Brain pericyte (primary cell): ENCODE measurements around the gene ZMIZ1.
A peak's percentile ranks its signal among the peaks of the same experiment; 100 is the strongest.

Experiments used
- DNase-seq: peaks from one replicate; pipeline ENCODE4 v3.0.0-alpha.2; 2012; ENCODE audit warnings: low read depth, low spot score

The ZMIZ1 gene

GRCh38 chr10:79065853-79066252 is 2.9 kb upstream of the ZMIZ1 start:
- no peak for DNase-seq

DNA sequence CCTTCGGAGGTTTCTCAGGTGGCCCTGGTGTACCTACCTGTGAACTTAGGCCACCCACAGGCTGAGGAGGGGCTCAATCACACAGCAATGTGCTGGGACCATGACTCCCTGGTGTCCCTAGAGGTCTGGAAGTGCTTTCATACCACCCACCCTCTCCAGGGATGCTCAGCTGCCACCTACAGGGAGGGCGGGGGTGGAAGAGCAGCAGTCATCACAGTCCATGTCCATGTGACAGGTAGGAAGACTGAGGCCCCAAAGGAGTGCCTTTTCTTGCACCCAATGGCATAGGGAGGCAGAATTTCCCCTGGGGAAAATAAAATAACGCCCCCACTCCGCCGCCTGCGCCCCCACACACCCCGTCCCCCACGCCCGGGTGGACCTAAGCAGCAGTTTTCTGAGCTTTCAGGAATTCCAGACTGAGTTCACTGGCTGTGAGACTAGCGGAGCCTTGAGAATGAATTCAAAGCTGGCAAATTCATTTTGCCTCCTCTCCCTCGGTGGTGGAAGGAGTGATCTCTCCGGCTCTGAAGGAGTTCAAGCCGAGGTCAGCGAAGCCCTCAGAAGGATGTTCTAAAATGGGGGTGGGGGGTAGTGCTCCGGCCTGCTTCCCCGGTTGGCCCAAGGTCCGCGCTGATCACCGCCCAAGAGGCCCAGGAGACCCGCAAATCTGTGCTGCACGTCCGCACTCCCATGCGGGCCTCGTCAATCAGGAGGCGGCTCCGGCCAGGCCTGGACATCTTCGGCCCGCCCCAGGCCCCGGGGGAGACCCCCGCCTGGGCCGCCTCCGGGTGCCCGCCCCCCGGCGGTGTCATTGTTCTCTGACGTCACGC is 2.1 kb upstream of the ZMIZ1 start:
- no peak for DNase-seq

DNA sequence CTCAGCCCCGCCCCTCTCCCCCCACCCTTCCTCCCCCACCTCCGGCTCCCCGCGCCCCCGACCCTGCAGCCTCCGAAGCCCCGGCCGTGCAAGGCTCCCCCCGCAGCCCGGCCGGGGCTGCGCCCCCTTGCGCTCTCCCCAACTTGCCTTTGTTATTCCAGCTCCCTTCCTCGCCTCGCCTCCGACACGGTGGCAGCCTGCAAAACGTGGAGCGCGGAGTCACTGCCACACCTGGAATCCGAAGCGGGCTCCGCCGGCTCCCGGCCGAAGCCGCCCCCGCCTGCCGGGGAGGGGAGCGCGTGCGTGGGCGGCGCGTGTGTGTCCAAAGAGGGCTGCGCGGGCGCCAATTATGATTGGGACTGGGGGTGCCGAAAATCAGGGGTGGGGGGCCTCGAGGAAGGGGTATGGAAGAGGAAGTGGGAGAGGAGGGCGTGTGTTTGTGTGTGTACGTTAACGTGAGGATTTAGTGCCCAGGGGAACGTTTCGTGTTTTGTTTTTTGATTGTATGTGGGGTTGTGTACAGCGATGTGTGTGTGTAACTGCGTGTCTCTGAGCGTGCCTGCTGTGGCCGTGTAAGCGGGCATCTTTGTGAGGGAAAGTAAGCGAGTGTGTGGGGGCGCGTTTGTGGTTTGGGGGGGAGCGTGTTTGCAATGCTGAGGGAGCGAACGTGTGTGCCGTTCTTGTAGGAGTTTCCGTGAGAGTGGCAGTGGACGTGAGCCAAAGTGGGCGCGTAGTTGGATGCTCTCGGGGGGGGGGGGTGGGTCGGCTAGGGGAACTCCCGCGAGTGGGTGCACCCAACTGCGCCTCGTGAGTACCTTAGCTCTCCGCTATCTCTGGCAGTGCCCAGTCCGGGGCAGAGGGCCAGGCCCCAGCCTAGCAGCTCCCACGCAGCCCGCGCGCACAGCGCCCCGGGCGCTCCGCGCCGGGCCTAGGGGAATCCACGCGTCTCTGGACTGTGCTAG is 1.2 kb upstream of the ZMIZ1 start:
- DNase-seq: peak; percentile 80

DNA sequence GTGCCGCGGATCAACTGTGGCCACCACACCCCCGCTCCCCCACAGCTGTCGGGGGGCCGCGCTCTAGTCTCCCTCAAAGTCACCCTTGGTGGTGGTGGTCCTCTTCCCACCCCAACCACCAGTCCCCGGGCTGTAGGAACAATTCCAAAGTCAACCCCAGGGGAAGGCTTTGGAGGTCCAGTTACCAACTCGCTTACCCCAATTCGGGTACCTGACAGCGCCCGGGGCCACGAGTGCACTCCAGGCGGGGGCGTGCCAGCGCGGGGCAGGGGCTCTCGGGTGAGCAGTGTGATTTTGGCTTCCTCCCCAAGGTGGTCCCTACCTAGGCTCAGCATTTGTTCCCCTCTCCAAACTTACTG is 584 bp upstream of the ZMIZ1 start:
- DNase-seq: no peak

- DNase-seq: no peak
These were observed 737 bp downstream of the ZMIZ1 start for GRCh38 chr10:79069325-79070080.

DNA sequence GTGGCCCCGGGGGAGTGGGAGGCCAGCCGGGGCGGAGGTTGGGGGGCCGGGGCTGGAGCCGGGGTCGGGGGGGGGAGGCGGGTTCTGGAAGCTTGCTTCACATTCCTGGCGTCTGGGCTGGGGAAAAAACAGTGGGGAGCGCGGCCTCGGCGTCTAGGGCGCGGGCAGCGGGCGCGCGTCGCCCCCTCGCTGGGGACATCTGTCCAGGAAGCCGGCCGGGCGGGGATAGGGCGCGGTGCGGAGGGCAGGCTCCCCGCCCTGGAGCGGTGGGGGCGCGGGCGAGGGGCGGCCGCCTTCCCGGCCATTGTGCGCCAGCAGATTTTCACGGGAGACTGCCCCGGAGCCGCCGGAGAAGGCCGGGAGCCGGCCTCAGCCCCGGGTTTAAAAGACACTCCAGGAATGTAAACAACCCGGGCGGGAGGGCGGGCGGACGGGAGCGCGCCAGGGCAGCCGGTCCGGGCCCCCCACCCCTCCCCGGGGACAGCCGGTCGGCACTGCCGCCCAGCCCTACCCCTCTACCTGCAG is 1.4 kb downstream of the ZMIZ1 start:
- DNase-seq: no peak

GRCh38 chr10:79070606-79071395 is 2.0 kb downstream of the ZMIZ1 start:
- DNase-seq: peak; percentile 36

DNA sequence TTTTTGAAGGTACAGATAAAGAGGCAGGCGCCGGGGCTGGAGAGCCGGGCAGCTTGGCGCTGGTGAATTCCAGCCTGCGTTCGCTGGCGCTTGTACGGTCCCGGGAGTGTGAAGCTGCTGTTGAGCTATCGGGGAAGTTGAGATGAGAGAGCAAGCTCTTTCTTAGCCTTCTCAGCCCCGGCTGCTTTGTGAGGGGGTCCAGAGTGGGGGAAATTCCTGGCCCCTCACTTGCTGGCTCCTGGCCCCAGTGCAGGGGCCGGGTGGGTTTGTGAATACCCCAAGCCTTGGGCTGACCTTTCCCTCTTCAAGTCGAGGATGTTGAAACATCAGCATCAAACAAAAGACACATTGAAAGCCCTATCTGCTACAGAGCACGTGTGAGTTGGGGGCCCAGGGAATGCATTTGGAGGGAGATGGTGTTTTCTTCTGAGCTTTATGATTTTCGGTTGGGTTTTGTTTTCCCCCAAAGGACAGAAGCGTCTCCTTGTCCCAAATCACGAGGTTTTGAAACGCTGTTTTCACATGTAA is 2.7 kb downstream of the ZMIZ1 start:
- no peak for DNase-seq

DNA sequence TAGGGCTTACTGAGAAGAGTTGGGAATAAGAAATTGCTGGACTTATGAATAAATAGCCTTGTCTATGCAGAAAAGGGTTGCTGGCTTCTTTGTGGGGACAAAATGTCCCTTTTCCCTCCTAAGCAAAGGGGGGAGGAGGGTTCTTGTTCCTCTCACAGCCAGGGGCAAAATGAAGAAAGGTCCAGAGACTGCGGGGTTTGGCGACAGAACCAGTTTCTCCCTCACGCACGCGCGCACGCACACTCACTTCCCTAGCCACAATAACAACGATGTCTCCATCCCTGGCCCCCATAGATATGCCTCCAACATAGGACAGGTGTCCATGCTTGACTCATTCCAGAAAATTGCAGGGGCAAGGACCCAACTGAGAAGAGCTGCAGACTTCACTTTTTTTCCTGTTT is 3.3 kb downstream of the ZMIZ1 start:
- DNase-seq: no peak

- DNase-seq: no peak
These were observed 4.4 kb downstream of the ZMIZ1 start for GRCh38 chr10:79072994-79073645.

DNA sequence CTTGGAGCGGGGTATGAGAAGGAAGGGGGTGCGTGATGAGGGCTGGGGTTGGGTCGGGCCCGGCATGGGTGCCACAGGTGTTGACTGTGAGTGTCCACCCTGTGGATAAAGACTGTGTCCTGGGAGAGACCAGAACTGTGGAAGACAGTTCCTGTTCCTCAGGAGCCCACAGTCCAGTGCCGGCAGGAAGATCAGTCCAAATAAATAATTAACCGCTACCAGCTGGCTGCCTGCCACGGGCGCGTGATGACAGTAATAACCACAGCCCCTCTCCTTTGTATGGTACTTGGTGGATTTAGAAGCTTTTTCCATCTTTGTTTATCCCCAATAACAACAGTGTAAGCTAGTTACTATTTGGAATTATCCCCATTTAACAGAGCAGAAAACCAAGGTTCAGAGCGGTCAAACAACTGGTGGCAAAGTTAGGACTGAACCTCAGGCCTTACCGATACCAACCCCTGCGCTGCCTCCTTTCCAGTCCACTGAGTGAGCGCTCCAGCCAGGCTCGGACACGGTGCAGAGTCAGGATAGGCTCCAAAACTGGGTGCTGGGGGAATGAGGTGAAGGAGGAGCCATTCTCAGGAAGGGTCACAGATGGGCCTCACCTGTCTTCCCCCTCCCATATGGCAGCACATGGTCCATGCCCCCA is 5.1 kb downstream of the ZMIZ1 start:
- no peak for DNase-seq

DNA sequence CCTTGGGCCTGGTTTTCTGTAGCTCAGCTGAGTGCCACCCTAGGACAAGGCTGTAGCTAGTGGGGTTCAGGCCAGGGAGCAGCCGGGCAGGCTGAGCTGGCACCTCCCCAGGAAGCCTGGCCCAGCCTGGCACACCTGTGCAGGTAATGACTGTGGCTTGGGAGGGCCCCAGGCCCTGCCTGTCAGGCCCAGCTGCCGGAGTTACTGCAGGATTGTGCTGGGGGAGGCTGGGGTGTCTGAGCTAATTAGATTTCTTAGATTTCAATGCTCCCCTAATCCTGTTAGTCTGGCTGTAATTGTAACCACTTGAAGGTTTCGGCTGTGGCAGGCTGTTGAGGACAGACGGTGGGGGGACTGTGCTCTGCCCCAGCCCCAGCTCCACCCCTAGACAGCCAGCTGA is 6.0 kb downstream of the ZMIZ1 start:
- DNase-seq: no peak

GRCh38 chr10:79075418-79075817 is 6.7 kb downstream of the ZMIZ1 start:
- no peak for DNase-seq

DNA sequence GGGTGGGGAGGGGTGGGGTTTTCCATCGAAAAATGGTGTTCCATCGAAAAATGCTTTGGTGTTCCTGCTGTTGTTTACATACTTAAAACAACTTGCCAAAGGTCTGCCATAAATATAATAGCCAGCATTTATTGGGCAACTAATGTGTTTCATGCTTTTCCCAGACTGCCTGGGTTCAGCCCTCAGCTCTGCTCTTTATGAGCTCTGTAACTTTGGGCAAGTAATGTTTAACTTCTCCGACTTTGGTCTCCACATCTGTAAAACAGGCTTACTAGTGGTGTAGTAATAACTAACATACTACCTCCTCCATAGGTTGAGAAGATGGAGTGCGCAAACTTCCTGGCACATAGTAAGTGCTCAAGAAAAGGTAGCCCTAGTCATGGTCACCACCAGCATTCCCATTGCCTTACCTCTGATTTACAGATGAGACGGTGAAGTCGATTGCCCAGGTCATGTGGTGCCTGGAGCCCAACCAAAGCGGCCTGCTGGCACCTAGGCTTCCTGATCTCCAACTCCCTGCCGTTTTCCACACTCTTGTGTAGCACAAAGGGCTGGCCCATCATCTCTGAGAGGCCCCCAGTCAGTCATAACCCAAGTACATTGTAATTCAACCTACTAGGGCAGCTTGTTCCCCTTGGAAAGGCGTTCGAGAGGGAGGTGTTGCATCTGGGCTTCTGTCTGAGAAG is 8.9 kb downstream of the ZMIZ1 start:
- DNase-seq: no peak

GRCh38 chr10:79078367-79079053 is 9.7 kb downstream of the ZMIZ1 start:
- no peak for DNase-seq

- DNase-seq: no peak
These were observed 10.3 kb downstream of the ZMIZ1 start for GRCh38 chr10:79079054-79079397.

- DNase-seq: no peak
These were observed 11.0 kb downstream of the ZMIZ1 start for GRCh38 chr10:79079490-79080355.
